Mesenchymal stem cell (in vitro differentiated cells and primary cell): ENCODE data around the gene RILP.

Experiments
- DNase-seq: peaks from one replicate; pipeline ENCODE4 v3.0.0-alpha.2; 2013
- H2AFZ ChIP-seq: one replicate; pipeline ENCODE4 v1.6.1; 2013; ENCODE audit warnings: low read depth, mild to moderate bottlenecking, control low read depth, inconsistent platforms, low read length, moderate library complexity
- H2AK5ac ChIP-seq: 2 replicates; pipeline ENCODE4 v1.6.1; 2013; ENCODE audit warnings: low read length, moderate library complexity, mild to moderate bottlenecking, inconsistent platforms; ENCODE audit not compliant: severe bottlenecking
- H2BK120ac ChIP-seq: one replicate; pipeline ENCODE4 v1.6.1; 2013; ENCODE audit warnings: low read depth, mild to moderate bottlenecking, inconsistent platforms, low read length, moderate library complexity
- H2BK12ac ChIP-seq, 2 experiments: one replicate each; pipeline ENCODE4 v1.6.1; 2013; ENCODE audit warnings: inconsistent platforms in 2 of 2, low read length in 2 of 2, mild to moderate bottlenecking in 2 of 2, moderate library complexity in 2 of 2, control low read depth in 1 of 2
- H2BK15ac ChIP-seq: one replicate; pipeline ENCODE4 v1.6.1; 2013; ENCODE audit warnings: mild to moderate bottlenecking, low read depth, inconsistent platforms; ENCODE audit not compliant: poor library complexity, severe bottlenecking
- H2BK5ac ChIP-seq: 2 replicates; pipeline ENCODE4 v1.6.1; 2013; ENCODE audit warnings: low read depth, mild to moderate bottlenecking, low read length, control low read depth, inconsistent platforms; ENCODE audit not compliant: poor library complexity, severe bottlenecking
- H3K14ac ChIP-seq, 2 experiments: one replicate each; pipeline ENCODE4 v1.6.1; 2013; ENCODE audit warnings: inconsistent platforms in 2 of 2, low read length in 2 of 2, control low read depth in 1 of 2, mild to moderate bottlenecking in 1 of 2, moderate library complexity in 1 of 2
- H3K18ac ChIP-seq, 2 experiments: one replicate each; pipeline ENCODE4 v1.6.1; 2013; ENCODE audit warnings: inconsistent platforms in 2 of 2, low read length in 2 of 2, control low read depth in 1 of 2, low read depth in 1 of 2, mild to moderate bottlenecking in 1 of 2
- H3K23ac ChIP-seq, 2 experiments: one replicate each; pipeline ENCODE4 v1.6.1; 2013; ENCODE audit warnings: inconsistent platforms in 2 of 2, low read length in 2 of 2, mild to moderate bottlenecking in 2 of 2, moderate library complexity in 2 of 2, control low read depth in 1 of 2
- H3K27ac ChIP-seq: 2 replicates; pipeline ENCODE4 v1.5.1; 2013; ENCODE audit warnings: mild to moderate bottlenecking, moderate library complexity, low read length, control low read depth, inconsistent platforms; ENCODE audit not compliant: poor library complexity, severe bottlenecking
- H3K27me3 ChIP-seq, 2 experiments: 2 replicates each; pipeline versions ENCODE4 v1.6.1 to v1.7.0; 2013; ENCODE audit warnings: low read length in 2 of 2, mild to moderate bottlenecking in 2 of 2, moderate library complexity in 2 of 2, control low read depth in 1 of 2, inconsistent platforms in 1 of 2; ENCODE audit not compliant: control insufficient read depth in 1 of 2, insufficient read depth in 1 of 2
- H3K36me3 ChIP-seq, 2 experiments: 2 replicates each; pipeline versions ENCODE4 v1.6.1 to v1.7.0; 2013; ENCODE audit warnings: low read length in 2 of 2, control low read depth in 1 of 2, inconsistent platforms in 1 of 2, low read depth in 1 of 2, mild to moderate bottlenecking in 1 of 2; ENCODE audit not compliant: insufficient read depth in 2 of 2, control insufficient read depth in 1 of 2
- H3K4ac ChIP-seq, 2 experiments: one replicate each; pipeline ENCODE4 v1.6.1; 2013; ENCODE audit warnings: inconsistent platforms in 2 of 2, low read length in 2 of 2, mild to moderate bottlenecking in 2 of 2, moderate library complexity in 2 of 2, control low read depth in 1 of 2, low read depth in 1 of 2
- H3K4me1 ChIP-seq: 2 replicates; pipeline ENCODE4 v1.6.1; 2013; ENCODE audit warnings: low read depth, low read length, control low read depth; ENCODE audit not compliant: control insufficient read depth, insufficient read depth
- H3K4me2 ChIP-seq: 2 replicates; pipeline ENCODE4 v1.6.1; 2013; ENCODE audit warnings: low read length, mild to moderate bottlenecking, inconsistent platforms; ENCODE audit not compliant: poor library complexity, severe bottlenecking
- H3K4me3 ChIP-seq, 2 experiments: 2 replicates each; pipeline versions ENCODE4 v1.5.1 to v1.7.0; 2013; ENCODE audit warnings: low read length in 2 of 2, mild to moderate bottlenecking in 2 of 2, control low read depth in 1 of 2, low read depth in 1 of 2; ENCODE audit not compliant: insufficient read depth in 1 of 2
- H3K79me1 ChIP-seq: replicated peaks from 2 replicates; pipeline ENCODE4 v1.6.1; 2013; ENCODE audit warnings: mild to moderate bottlenecking, control low read depth, low read length, inconsistent platforms; ENCODE audit not compliant: poor library complexity, severe bottlenecking
- H3K9ac ChIP-seq: 2 replicates; pipeline ENCODE4 v1.7.0; 2013; ENCODE audit warnings: mild to moderate bottlenecking, low read length, moderate library complexity
- H3K9me3 ChIP-seq: 2 replicates; pipeline ENCODE4 v1.7.0; 2013; ENCODE audit warnings: mild to moderate bottlenecking, low read length; ENCODE audit not compliant: control insufficient read depth
- H4K8ac ChIP-seq: one replicate; pipeline ENCODE4 v1.6.1; 2013; ENCODE audit warnings: inconsistent platforms, mild to moderate bottlenecking, low read length, moderate library complexity
- H4K91ac ChIP-seq: one replicate; pipeline ENCODE4 v1.6.1; 2013; ENCODE audit warnings: mild to moderate bottlenecking, low read length, inconsistent platforms
- WGBS: methylation state at CpG from one replicate; pipeline ENCODE4 v1.1.7; 2013; ENCODE audit warnings: mixed read lengths; 5-methylcytosine and 5-hydroxymethylcytosine counted together

The RILP gene

GRCh38 chr17:1628856-1629503 lies 20.7 kb downstream of the RILP start:
- Histone ChIP-seq H2BK5ac (peak overlapping the region; percentile 25), H2AK5ac (no peak overlapping the region), H2BK120ac (peak overlapping the region; percentile 29), H3K9ac (peak overlapping the region; percentile 90), H3K4me2 (peak overlapping the region; percentile 96), H2AFZ (peak overlapping the region; percentile 1), H3K27ac (no peak overlapping the region), H4K91ac (peak overlapping the region; percentile 80), H3K23ac (peak overlapping the region in 1 of 2 experiments; percentile 20), H3K14ac (peak overlapping the region in 1 of 2 experiments; percentile 84), H2BK15ac (peak overlapping the region; percentile 91), H3K27me3 (peaks cover 9 to 21% of the 10 kb centered on the region in 2 experiments), H3K4ac (peak overlapping the region; percentile 89 to 90), H3K4me1 (peaks cover 20% of the 10 kb centered on the region), H3K79me1 (no peaks in the 10 kb centered on the region), H3K36me3 (peaks cover 0 to 3% of the 10 kb centered on the region in 2 experiments), H4K8ac (peak overlapping the region; percentile 97), H3K9me3 (no peaks in the 10 kb centered on the region), H3K18ac (peak overlapping the region; percentile 67 to 78), H3K4me3 (peak overlapping the region; percentile 64 to 91), H2BK12ac (peak overlapping the region in 1 of 2 experiments; percentile 19)
- DNase-seq: peak; percentile 95
- whole genome bisulfite sequencing: under 1% methylated on average over 71 of the region's 77 CpGs

GRCh38 chr17:1627982-1628855 lies 21.4 kb downstream of the RILP start, which contains the start of gene SLC43A2:
Gene SLC43A2, minus strand, starts transcription at chr17:1628834. Its CDS starts 960 bp downstream, at chr17:1627874.
- peaks cover 20% of the 10 kb centered on the region for H3K4me1 ChIP-seq
- H3K9me3 ChIP-seq: no peaks in the 10 kb centered on the region
- H2BK120ac ChIP-seq: peak within 1 kb of the TSS; percentile 29
- peak within 1 kb of the TSS; percentile 89 for H2AFZ ChIP-seq
- H3K23ac ChIP-seq: peak within 1 kb of the TSS in 1 of 2 experiments; percentile 63
- H2BK15ac ChIP-seq: peak within 1 kb of the TSS; percentile 91
- peak within 1 kb of the TSS; percentile 96 for H3K4me2 ChIP-seq
- peaks cover 9 to 21% of the 10 kb centered on the region in 2 experiments for H3K27me3 ChIP-seq
- no peak within 1 kb of the TSS for H2AK5ac ChIP-seq
- peak within 1 kb of the TSS; percentile 89 to 93 for H3K4ac ChIP-seq
- H3K79me1 ChIP-seq: no peaks in the 10 kb centered on the region
- peak within 1 kb of the TSS; percentile 91 to 98 for H2BK12ac ChIP-seq
- H3K36me3 ChIP-seq: peaks cover 0 to 6% of the 10 kb centered on the region in 2 experiments
- DNase-seq: peak; percentile 85
- H2BK5ac ChIP-seq: peak within 1 kb of the TSS; percentile 25
- peak within 1 kb of the TSS; percentile 95 for H4K91ac ChIP-seq
- peak within 1 kb of the TSS; percentile 64 to 91 for H3K4me3 ChIP-seq
- under 1% methylated on average over 82 of the region's 95 CpGs for WGBS
- H4K8ac ChIP-seq: peak within 1 kb of the TSS; percentile 97
- peak within 1 kb of the TSS; percentile 90 for H3K9ac ChIP-seq
- H3K18ac ChIP-seq: peak within 1 kb of the TSS; percentile 67 to 92
- H3K14ac ChIP-seq: peak within 1 kb of the TSS in 1 of 2 experiments; percentile 84
- no peak within 1 kb of the TSS for H3K27ac ChIP-seq

GRCh38 chr17:1627182-1627981 lies 22.3 kb downstream of the RILP start:
- H2AFZ ChIP-seq: peak overlapping the region; percentile 30
- H2BK15ac ChIP-seq: no peak overlapping the region
- H3K27me3 ChIP-seq: peaks cover 9 to 21% of the 10 kb centered on the region in 2 experiments
- H3K9me3 ChIP-seq: no peaks in the 10 kb centered on the region
- H3K4ac ChIP-seq: peak overlapping the region in 1 of 2 experiments; percentile 44
- H3K23ac ChIP-seq: no peak overlapping the region
- H3K79me1 ChIP-seq: no peaks in the 10 kb centered on the region
- peak overlapping the region; percentile 64 to 91 for H3K4me3 ChIP-seq
- no peak overlapping the region for H2AK5ac ChIP-seq
- H3K36me3 ChIP-seq: peaks cover 0 to 9% of the 10 kb centered on the region in 2 experiments
- H2BK12ac ChIP-seq: peak overlapping the region; percentile 21 to 98
- H4K8ac ChIP-seq: peak overlapping the region; percentile 61
- no peak for DNase-seq
- H3K9ac ChIP-seq: peak overlapping the region; percentile 90
- no peak overlapping the region for H3K27ac ChIP-seq
- peak overlapping the region; percentile 95 for H4K91ac ChIP-seq
- no peak overlapping the region for H3K14ac ChIP-seq
- H3K18ac ChIP-seq: peak overlapping the region; percentile 44 to 92
- peak overlapping the region; percentile 96 for H3K4me2 ChIP-seq
- WGBS: 30% methylated on average over 38 of the region's 39 CpGs
- peaks cover 20% of the 10 kb centered on the region for H3K4me1 ChIP-seq
- H2BK5ac ChIP-seq: no peak overlapping the region
- no peak overlapping the region for H2BK120ac ChIP-seq
